HG03442 (cell line): ENCODE results near the gene VSIG10L2.
"Not testable (repeated sequence)": the region's sequence is repeated elsewhere in the genome, so short reads cannot be mapped to it uniquely, and the experiment has no call there.

Experiments
- ATAC-seq: cut with Tn5 transposase; IDR thresholded peaks from one replicate; pipeline ENCODE4 v1.9.1; 2021; ENCODE audit warnings: mild to moderate bottlenecking, moderate library complexity; ENCODE audit not compliant: unreplicated experiment

VSIG10L2 gene

GRCh38 chr11:125945797-125946520 is at the start of gene VSIG10L2:
Gene VSIG10L2, plus strand, starts transcription at chr11:125946044. Its CDS starts 12 bp downstream, at chr11:125946056.
- no peak for ATAC-seq

DNA sequence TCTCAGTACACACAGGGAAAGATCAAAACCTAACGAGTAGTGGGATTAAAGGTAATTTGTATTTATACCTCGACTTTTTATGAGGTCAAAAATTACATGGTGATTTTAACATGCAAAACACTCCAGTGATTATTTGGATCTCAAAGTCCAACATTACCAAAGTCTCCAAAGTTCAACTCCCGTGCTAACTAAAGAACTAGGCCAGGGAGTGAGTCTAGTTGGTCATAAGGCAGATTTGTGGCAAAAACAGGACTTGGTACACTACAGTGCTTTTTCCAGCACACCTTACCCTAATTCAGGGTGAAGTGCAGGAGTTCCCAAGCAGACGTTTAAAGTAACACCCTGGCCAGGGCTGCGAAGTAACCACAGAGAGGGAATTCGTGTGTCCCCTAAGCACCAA is 44.0 kb upstream of the VSIG10L2 start:
- ATAC-seq, result no peak

DNA sequence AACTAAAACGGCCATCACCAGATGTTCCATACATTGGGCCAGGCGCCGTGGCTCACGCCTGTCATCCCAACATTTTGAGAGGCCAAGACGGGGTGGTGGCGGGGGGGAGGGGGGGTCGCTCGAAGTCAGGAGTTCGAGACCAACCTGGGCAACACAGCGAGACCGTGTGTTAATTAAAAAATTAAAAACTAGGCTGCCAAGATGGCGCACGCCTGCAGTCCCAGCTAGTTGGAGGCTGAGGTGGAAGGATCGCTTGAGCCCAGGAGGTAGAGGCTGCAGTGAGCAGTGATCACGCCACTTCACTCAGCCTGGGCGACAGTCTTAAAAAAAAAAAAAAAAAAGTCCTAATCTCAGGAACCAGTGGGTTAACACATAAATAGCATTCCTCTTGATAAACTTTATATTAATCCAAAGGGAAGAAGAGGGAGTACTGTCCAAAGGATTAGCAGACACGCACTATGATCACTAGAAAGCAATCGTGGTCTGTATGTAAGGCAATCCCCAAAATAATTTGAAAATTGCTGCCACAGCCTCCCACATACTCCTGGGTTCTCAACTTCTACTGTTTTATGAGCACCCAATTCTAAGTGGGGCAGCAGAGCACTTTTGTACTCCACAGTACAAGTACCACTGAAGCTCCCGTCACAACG is 43.4 kb upstream of the VSIG10L2 start:
- ATAC-seq, result no peak

- peak; percentile 97 for ATAC-seq
Measured at GRCh38 chr11:125902927-125903710, 42.7 kb upstream of the VSIG10L2 start, which contains the start of gene PUS3. Gene PUS3, minus strand, starts transcription at chr11:125903206. Its CDS starts 6,922 bp downstream, at chr11:125896284.

DNA sequence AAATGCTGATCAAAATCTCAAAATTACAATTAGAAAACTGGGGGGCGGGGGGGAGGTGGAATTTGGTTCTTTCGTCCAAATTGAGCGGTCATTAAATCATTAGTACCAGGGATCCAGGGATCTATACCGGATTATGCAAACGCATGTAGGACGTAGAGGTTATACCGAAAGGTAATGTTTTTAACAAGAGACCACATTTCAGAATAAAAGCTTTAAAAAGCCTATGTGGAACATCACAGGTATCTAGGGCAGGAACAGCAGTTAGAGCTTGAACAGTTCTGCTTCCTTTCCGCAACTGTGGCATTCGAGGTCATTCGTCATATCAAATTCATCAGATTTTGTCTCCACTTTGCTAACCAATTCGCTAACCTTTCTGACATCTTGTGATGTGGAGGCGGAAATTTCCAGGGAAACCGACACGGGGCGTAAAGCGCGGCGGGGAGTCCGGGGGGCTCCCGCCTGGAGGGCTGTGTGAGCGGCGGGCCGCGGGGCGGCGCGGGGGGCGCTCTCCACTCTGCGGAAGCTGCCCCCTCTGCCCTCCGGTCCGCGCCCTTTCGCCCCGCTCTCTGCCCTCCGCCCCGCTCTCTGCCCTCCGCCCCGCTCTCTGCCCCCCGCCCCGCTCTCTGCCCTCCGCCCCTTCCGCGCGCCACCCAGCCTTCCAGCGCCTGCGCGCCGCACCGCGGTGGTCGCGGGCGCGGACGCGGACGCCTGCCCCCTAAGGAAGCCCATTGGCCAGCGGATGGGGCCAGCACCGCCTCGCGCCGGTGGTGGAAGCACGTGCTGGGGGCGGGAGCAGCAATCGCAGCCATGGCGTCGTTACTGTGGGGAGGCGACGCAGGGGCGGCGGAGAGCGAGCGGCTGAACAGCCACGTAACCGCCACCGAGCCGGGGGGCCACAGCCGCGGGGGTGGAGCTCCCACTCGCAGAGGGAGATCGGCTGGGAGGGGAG is 41.9 kb upstream of the VSIG10L2 start, which contains the start of gene DDX25:
Gene DDX25 (plus strand): TSS at position 798 of the 949 bp plus-strand sequence. CDS start 10 bp downstream, at position 808.
- no peak for ATAC-seq

GRCh38 chr11:125904678-125905077 is 41.2 kb upstream of the VSIG10L2 start:
- ATAC-seq, result no peak

DNA sequence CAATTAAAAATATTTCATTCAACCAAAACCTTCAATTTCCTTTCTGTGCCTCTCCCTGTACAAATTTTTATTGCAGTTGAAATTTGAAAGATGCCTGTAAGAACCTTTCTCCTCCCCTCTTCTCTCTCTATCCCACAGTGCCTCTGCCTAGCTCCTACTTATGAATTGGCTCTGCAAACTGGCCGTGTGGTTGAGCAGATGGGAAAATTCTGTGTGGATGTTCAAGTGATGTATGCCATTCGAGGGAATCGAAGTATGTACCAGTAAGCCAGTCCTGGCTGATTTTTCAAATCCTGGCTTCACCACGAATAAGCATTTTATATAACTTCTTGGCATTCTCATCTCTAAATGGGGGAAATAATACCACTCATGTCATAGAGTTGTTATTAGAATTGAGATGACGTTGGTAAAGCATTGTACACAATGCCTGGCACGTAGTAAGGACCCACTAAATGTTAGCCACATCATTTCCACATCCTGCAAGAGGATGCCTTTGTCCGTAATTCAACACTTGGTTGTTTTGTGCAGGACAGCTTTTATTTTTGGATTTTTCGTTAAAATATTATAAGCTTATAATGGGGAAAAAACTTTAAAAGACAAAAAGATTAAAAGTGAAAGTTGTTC is 35.5 kb upstream of the VSIG10L2 start:
- no peak for ATAC-seq

DNA sequence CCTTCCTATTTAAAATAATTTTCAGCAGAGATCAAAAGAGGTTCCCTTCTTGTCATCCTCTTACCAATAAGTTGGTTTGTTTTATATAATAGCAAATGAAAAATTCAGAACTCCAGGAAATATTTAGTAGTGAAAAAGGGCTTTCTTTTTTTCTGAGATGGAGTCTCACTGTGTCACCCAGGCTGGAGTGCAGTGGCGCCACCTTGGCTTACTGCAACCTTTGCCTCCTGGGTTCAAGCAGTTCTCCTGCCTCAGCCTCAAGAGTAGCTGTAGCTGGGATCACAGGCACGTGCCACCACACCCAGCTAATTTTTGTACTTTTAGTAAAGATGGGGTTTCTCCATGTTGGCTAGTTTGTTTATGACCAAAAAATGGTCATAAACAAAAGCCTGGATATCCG is 31.2 kb upstream of the VSIG10L2 start:
- ATAC-seq, result not testable (repeated sequence)

GRCh38 chr11:125916683-125917347 is 29.0 kb upstream of the VSIG10L2 start:
- ATAC-seq, result no peak

DNA sequence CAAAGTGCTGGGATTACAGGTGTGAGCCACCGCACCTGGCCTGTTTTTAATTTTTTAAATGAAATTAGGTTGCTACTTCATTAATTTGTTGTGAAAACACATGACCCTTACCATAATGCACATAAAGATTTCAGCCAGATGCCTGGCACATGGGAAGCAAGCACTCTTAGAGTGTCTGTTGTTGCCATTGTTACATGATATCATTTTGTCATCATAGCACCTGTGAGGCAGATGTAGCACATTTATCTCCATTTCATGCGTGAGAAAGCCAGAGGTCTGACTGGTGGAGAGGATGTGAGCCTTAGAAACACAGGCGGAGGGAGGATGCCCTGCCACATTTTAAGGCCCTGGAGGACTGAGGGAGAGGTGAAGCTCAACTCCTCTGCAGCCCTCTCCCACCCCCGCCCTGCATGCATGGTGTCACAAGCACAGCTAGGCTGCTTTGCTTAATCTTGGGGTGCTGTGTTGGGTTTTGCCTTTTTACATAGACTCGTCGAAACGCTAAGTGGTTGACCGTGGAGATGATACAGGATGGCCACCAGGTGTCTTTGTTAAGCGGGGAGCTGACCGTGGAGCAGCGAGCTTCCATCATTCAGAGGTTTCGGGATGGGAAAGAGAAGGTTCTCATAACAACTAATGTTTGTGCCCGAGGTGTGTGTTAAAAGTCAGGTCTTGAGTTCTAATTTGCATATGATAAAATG is 27.6 kb upstream of the VSIG10L2 start:
- ATAC-seq, result no peak

DNA sequence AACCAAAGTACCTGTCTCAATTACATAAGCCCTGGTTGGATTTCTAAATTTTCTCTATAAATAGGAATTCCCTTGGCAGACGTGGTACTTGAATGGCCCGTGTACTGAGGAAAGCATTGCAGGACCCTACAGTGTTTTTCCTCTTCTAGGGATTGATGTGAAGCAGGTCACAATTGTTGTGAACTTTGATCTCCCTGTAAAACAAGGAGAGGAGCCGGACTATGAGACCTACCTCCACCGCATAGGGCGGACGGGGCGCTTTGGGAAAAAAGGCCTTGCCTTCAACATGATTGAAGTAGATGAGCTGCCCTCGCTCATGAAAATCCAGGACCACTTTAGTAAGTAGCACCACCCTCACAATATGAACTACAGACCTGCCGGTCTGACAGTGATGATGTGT is 24.8 kb upstream of the VSIG10L2 start:
- no peak for ATAC-seq

DNA sequence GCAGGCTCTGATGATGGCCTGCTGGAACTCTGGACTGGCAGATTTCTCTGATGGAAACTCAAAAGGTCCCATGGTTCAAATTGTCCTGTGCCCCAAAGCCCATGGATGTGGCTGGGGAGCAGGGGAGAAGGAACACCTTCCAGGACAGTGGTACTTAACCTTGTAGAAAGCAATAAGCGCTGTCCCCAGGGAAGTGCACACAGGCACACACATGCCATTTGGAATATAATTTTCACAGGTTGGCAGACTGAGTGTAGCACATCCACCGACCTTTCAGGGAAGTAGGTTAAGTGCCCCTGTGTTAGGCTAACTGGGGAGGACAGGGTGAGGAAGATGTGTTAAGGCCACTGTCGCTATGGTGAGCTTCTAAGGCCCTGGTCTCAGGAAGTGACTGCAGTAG is 23.7 kb upstream of the VSIG10L2 start:
- no peak for ATAC-seq

DNA sequence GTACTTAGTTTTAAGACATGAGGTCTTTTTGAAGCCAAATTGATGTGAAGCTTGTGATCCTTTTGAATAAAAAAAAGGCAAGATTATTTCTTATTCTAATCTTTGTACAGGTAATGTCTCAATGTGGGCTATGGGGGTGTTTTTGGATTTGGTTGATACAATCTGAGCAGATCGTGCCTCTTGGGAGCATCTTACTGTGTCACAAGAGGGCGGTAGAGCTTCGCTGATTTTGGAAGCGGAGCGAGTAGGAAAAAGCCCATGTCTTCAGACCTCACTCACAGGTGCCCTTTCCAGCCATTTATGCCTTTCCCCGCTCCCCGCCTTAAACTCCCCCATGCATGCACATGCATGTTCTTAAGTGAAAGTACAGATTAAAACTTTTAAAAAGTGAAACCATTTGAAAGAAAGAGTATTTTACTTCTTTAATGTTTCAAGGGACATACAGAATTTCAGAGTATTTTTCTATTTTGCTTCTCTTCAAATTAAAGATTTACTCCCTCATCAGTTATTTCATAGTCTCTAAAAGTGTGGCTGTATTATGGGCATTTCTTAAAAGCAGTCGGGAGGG is 22.7 kb upstream of the VSIG10L2 start:
- ATAC-seq, result no peak

GRCh38 chr11:125923633-125924032 is 22.2 kb upstream of the VSIG10L2 start:
- no peak for ATAC-seq

DNA sequence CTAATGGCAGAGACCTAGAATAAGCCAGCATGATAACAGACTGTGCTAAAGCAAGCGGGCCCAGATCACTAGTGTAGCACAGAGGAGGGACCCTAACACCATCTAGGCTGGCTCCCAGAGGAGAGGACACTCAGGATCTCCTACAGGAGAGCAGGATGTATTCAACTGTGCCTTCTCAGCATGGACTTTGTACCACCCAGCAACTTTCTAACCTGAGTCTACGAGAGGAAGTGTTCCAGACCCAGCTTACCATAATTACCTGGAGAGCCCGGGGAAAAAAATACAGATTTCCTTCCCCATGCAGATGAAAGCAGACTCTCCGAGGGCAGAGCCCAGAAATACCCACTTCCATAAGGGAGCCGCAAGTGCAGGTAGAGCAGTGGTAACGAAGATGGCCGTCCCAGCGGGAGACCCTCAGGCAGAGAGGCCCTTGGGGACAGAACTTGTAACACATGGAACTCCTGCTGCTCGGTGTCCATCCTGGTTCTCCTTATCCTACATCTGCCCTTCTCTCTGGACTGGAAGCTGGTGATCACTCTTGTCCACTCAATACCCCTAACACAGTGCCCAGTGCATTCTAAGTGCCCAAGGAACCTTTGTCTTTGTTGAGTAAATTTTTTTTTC is 21.3 kb upstream of the VSIG10L2 start:
- no peak for ATAC-seq

GRCh38 chr11:125925247-125925740 is 20.6 kb upstream of the VSIG10L2 start:
- ATAC-seq, result no peak

DNA sequence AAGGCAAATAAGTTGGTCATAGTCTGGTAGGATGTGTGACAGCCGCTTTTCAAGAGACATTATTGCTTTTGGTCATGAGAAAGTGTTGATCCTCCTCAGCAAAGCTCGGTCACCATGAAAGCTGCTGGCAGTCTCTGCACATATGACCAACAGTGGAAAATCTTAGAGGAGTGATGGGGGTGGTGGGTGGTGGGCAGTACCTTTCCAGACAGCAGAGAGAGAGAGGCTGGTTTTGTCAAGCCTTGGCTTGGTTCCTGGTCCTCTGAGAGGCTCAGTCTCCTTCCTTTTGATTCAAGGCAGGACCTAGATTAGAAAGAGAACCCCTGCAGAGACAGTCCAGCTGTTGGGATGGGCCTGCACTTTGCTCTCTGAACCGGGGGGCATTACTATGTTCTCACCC is 20.0 kb upstream of the VSIG10L2 start:
- ATAC-seq, result no peak

GRCh38 chr11:125926682-125927081 is 19.2 kb upstream of the VSIG10L2 start:
- no peak for ATAC-seq
